HG03095 (cell line): ENCODE measurements around the gene FNIP2.
"Not testable (repeated sequence)": the region's sequence is repeated elsewhere in the genome, so short reads cannot be mapped to it uniquely, and the experiment has no call there.

ENCODE experiments used
- ATAC-seq: cut with Tn5 transposase; IDR thresholded peaks from one replicate; pipeline ENCODE4 v1.9.1; 2021; ENCODE audit warnings: moderate library complexity; ENCODE audit not compliant: unreplicated experiment

Gene FNIP2

DNA sequence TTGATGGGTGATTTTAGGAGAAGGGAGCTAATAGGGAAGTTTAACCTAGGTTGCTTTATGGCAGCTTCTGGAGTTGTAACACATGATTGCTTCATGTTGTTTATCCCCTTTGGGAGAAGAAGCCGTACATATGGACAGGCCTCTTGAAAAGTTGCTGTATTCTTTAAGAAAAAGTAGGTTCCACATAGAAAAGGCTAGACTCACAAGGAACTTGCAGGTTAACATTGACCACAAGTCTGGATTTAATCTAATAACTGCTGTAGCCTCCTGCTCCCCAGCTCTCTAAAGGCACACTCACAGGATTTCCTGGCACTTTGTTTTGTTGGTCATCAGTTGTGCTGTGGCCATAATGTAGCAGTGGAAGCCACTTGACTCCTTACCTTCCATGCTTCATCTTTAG, 19.7 kb downstream of the FNIP2 start:
- no peak for ATAC-seq

DNA sequence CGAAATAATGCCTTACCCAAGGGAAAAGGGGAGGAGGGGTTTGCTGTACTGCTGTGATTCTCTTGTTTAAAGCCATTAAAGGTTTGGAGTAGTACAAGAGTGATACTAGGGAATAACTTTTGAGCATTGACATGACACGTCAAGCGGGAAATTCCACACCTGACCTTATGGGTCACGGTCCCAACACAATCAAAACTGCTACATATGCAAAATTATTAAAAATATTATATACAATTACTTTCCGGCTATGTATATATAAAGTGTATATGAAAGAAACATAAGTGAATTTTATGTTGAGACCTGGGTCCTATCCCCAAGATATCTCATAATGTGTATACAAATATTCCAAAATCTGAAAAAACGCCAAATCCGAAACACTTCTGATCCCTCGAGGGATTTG, 21.0 kb downstream of the FNIP2 start:
- ATAC-seq = no peak

GRCh38 chr4:158793021-158793420, 24.2 kb downstream of the FNIP2 start:
- no peak for ATAC-seq

GRCh38 chr4:158793430-158793829, 24.6 kb downstream of the FNIP2 start:
- not testable (repeated sequence) for ATAC-seq

- no peak for ATAC-seq
Measured at GRCh38 chr4:158796370-158797140, 27.7 kb downstream of the FNIP2 start.

DNA sequence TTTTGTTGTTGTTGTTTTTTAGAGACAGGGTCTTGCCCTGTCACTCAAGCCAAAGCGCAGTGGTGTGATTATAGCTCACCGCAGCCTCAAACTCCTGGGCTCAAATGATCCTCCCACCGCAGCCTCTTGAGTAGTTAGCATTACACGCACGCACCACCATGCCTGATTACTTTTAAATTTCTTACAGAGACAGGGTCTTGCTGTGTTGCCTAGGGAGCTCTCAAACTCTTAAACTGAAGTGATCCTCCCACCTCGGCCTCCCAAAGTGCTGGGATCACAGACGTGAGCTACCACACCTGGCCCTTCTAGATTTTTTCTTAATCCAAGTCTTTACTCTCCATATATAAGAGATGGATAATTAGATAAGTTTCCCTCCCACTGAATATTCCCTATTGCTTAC, 29.2 kb downstream of the FNIP2 start:
- no peak for ATAC-seq

- no peak for ATAC-seq
Measured at GRCh38 chr4:158799013-158799770, 30.4 kb downstream of the FNIP2 start.

DNA sequence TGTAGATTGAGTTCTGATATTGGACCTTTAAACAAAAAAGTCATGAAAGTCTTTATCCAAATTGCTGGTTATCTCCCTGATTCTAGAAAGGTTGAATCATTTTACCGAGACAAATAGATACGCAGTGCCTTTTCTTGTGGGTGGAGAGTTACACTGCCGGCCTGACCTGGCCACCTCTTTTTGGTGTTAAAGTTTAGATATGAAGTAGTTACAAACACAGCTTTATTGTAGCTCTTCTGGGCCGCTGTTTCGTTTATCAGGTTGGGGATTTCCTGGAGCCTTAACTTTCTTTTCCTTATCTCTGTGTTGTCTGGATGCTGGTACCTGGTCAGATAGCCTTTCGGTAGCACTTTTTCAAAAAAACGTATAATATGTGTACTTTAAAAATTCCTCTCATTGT, 31.0 kb downstream of the FNIP2 start:
- no peak for ATAC-seq

GRCh38 chr4:158801066-158801465, 32.2 kb downstream of the FNIP2 start:
- ATAC-seq = no peak

DNA sequence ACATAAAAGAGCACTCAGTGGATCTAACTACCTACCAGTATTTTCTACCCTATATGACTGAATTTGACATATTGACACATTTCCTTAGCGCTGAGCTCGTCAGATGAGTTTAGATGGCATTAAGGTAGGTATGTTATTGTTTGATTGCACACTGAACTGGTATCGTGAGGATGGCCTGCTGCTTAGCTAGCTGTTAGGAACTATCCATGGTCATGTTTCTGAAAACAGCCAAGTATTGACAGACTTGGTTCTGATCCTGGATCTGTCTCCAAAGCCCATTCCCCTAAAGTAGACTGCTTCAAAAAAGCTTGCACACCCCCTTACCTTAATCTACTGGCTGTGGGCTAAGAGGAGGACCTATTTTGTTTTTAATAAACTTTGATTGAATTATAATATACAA, 32.9 kb downstream of the FNIP2 start:
- ATAC-seq = no peak

DNA sequence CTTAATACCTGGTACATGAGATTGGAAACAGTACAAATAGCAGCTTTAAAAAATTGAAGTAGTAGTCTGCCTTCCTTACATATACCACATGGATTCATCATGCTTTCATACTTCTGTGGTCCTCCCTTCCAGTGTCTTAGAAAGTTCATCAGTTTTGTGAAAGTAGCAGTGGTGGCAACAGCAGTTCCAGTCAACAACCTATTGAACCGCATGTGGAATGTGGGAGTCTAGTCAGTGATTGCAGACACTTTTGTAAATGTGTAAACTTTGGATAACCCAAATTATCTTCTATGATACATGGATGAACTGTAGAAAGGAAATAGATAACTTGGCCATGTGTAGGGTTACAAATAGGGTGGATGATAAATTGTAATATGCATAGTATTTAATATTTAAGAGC, 34.1 kb downstream of the FNIP2 start:
- no peak for ATAC-seq

GRCh38 chr4:158805635-158806471, 37.0 kb downstream of the FNIP2 start:
- ATAC-seq = no peak

GRCh38 chr4:158807691-158808090, 38.9 kb downstream of the FNIP2 start:
- no peak for ATAC-seq

DNA sequence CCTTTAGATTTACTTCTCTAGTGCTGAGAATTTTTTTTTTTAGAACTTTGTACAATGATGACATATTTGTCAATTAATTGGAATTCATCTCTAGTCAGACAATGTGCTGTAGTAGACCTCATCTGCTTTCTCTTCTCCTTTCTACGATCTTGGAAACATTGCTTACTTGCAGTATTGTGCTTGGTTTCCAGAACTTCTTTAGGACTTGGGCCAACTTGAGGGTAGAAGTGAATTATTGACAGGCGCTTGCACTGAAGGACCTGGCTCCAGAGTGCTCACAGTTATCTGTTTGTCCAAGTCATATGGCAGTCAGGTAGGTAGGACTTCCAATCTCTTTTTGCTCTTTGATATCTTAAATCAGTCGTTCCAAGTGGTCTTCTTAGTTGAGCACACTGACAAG, 39.6 kb downstream of the FNIP2 start:
- no peak for ATAC-seq

DNA sequence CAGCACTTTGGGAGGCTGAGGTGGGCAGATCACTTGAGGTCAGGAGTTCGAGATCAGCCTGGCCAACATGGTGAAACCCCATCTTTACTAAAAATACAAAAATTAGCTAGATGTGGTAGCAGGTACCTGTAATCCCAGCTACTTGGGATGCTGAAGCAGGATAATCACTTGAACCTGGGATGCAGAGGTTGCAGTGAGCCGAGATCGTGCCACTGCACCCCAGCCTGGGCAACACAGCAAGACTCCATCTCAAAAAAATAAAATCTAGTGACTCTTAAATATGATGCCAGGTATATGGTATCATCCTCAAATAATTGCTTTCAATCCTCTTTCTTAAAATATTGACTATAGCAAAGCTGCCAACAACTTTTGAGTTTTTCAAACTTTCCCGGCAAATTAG, 40.4 kb downstream of the FNIP2 start:
- not testable (repeated sequence) for ATAC-seq

DNA sequence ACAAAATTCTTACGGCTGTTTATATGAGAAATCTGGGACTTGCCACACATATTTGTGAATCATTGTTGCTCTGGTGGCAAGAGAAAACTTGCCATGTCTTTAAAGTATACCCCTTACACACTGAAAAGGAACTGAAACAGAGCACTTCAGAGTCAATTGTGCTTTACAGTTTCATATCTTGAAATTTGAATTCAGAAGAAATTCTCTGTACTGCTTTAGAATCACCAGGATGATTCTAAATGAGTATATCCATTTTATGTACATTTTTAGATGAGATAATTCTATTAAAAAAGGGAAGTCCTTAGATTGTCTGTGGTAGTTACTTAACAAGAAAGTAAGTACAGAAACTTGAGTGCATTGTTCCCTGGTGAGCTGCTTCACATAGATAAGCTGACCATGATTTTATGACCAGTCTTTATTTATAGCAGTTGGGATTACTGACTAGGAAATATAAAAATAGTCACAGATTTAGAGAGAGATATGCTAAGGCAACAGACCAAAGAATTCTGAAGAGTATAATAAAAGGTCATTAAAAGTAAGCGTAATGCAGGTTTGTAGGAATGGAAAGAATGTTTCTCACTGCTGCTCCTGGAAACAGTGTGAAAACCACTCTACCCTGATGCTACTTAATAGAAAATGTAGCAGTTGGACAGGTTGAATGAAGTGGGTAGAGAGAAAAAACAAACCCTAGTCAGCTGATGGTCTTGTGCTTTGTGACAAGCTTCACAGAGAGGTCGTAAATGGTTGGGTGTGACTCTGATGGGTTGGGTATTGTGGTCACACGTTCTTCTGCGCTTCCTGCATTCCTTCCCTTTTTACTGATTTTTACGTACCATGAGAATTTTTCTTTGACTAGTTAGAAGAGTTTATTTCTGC, 41.0 kb downstream of the FNIP2 start:
- ATAC-seq = peak; percentile 76

GRCh38 chr4:158810487-158811215, 41.8 kb downstream of the FNIP2 start:
- ATAC-seq = no peak

GRCh38 chr4:158811216-158811540, 42.4 kb downstream of the FNIP2 start:
- no peak for ATAC-seq

- no peak for ATAC-seq
Measured at GRCh38 chr4:158811704-158812103, 42.9 kb downstream of the FNIP2 start.

- no peak for ATAC-seq
Measured at GRCh38 chr4:158812133-158812532, 43.3 kb downstream of the FNIP2 start.
